ENCODE measurements around the gene KRTAP12-2. TPM values are rescaled to one million over a fixed set of nuclear protein-coding genes. Genes with fewer than 3 reads are reported as not detected.

The KRTAP12-2 gene
- total RNA-seq, 1 experiment from 2014 or later, result not detected

GRCh38 chr21:44658541-44658910, 8.2 kb downstream of the KRTAP12-2 start:
- BruUV-seq (replicated peaks), result no TSS peak
- H3K36me3 Mint-ChIP-seq (ENCODE audit: insufficient read depth, unreplicated experiment), result peaks cover 3% of the 10 kb centered on the region
- intact Hi-C loops (cut with micrococcal nuclease; ENCODE audit: unreplicated experiment), result no loop called here
- peaks cover 84% of the 10 kb centered on the region for H3K27me3 Mint-ChIP-seq (ENCODE audit: unreplicated experiment)
- CTCF ChIA-PET, result no interaction called here
- H3K27ac Mint-ChIP-seq (ENCODE audit: unreplicated experiment), result no peak overlapping the region
- H3K9me3 Mint-ChIP-seq (ENCODE audit: low read depth, unreplicated experiment), result peaks cover 2% of the 10 kb centered on the region
- no peak for TF ChIP-seq CTCF (IDR thresholded peaks at IDR 0.05; ENCODE audit: unreplicated experiment)
- H3K4me1 Mint-ChIP-seq (ENCODE audit: low read depth, unreplicated experiment), result no peaks in the 10 kb centered on the region
- H3K4me3 Mint-ChIP-seq (ENCODE audit: low read depth, unreplicated experiment), result no peak overlapping the region
- DNase-seq, result no peak

GRCh38 chr21:44657635-44658540, 8.8 kb downstream of the KRTAP12-2 start, which contains the start of gene KRTAP12-3:
KRTAP12-3 (plus strand) TSS chr21:44657932; CDS start chr21:44657980, 48 bp downstream.
- Mint-ChIP-seq H3K9me3 (ENCODE audit: low read depth, unreplicated experiment) (peaks cover 2% of the 10 kb centered on the region), H3K27ac (ENCODE audit: unreplicated experiment) (no peak within 1 kb of the TSS), H3K4me3 (ENCODE audit: low read depth, unreplicated experiment) (no peak within 1 kb of the TSS), H3K36me3 (ENCODE audit: insufficient read depth, unreplicated experiment) (peaks cover 3% of the 10 kb centered on the region), H3K27me3 (ENCODE audit: unreplicated experiment) (peaks cover 89% of the 10 kb centered on the region), H3K4me1 (ENCODE audit: low read depth, unreplicated experiment) (no peaks in the 10 kb centered on the region)
- intact Hi-C loops (cut with micrococcal nuclease; ENCODE audit: unreplicated experiment), result no loop called here
- CTCF ChIA-PET, result no interaction called here
- BruUV-seq (replicated peaks), result no TSS peak
- TF ChIP-seq CTCF (IDR thresholded peaks at IDR 0.05; ENCODE audit: unreplicated experiment), result no peak
- DNase-seq, result no peak

- peaks cover 3% of the 10 kb centered on the region for H3K36me3 Mint-ChIP-seq (ENCODE audit: insufficient read depth, unreplicated experiment)
- H3K4me1 Mint-ChIP-seq (ENCODE audit: low read depth, unreplicated experiment), result no peaks in the 10 kb centered on the region
- DNase-seq, result no peak
- no peak overlapping the region for H3K27ac Mint-ChIP-seq (ENCODE audit: unreplicated experiment)
- peaks cover 2% of the 10 kb centered on the region for H3K9me3 Mint-ChIP-seq (ENCODE audit: low read depth, unreplicated experiment)
- no peak for TF ChIP-seq CTCF (IDR thresholded peaks at IDR 0.05; ENCODE audit: unreplicated experiment)
- peaks cover 85% of the 10 kb centered on the region for H3K27me3 Mint-ChIP-seq (ENCODE audit: unreplicated experiment)
- CTCF ChIA-PET, result no interaction called here
- intact Hi-C loops (cut with micrococcal nuclease; ENCODE audit: unreplicated experiment), result no loop called here
- BruUV-seq (replicated peaks), result no TSS peak
- H3K4me3 Mint-ChIP-seq (ENCODE audit: low read depth, unreplicated experiment), result no peak overlapping the region
Observed at GRCh38 chr21:44656868-44657267, 9.9 kb downstream of the KRTAP12-2 start.

- no peaks in the 10 kb centered on the region for H3K9me3 Mint-ChIP-seq (ENCODE audit: low read depth, unreplicated experiment)
- H3K27me3 Mint-ChIP-seq (ENCODE audit: unreplicated experiment), result peaks cover 89% of the 10 kb centered on the region
- DNase-seq, result no peak
- H3K4me1 Mint-ChIP-seq (ENCODE audit: low read depth, unreplicated experiment), result no peaks in the 10 kb centered on the region
- no peak for TF ChIP-seq CTCF (IDR thresholded peaks at IDR 0.05; ENCODE audit: unreplicated experiment)
- no peak within 1 kb of the TSS for H3K4me3 Mint-ChIP-seq (ENCODE audit: low read depth, unreplicated experiment)
- intact Hi-C loops (cut with micrococcal nuclease; ENCODE audit: unreplicated experiment), result no loop called here
- BruUV-seq (replicated peaks), result no TSS peak
- H3K27ac Mint-ChIP-seq (ENCODE audit: unreplicated experiment), result no peak within 1 kb of the TSS
- CTCF ChIA-PET, result no interaction called here
- peaks cover 3% of the 10 kb centered on the region for H3K36me3 Mint-ChIP-seq (ENCODE audit: insufficient read depth, unreplicated experiment)
Observed at GRCh38 chr21:44654576-44655175, 12.1 kb downstream of the KRTAP12-2 start, which contains the start of gene KRTAP12-4. KRTAP12-4 (minus strand) TSS chr21:44654659; CDS start chr21:44654614, 45 bp downstream.
